GM18519 (cell line): ENCODE results near the gene KLHL29.
"Not testable (repeated sequence)": the region's sequence is repeated elsewhere in the genome, so short reads cannot be mapped to it uniquely, and the experiment has no call there.

Experiments used
- ATAC-seq: cut with Tn5 transposase; IDR thresholded peaks from one replicate; pipeline ENCODE4 v1.9.1; 2021; ENCODE audit warnings: mild to moderate bottlenecking, moderate library complexity; ENCODE audit not compliant: unreplicated experiment, low FRiP score

Gene KLHL29

DNA sequence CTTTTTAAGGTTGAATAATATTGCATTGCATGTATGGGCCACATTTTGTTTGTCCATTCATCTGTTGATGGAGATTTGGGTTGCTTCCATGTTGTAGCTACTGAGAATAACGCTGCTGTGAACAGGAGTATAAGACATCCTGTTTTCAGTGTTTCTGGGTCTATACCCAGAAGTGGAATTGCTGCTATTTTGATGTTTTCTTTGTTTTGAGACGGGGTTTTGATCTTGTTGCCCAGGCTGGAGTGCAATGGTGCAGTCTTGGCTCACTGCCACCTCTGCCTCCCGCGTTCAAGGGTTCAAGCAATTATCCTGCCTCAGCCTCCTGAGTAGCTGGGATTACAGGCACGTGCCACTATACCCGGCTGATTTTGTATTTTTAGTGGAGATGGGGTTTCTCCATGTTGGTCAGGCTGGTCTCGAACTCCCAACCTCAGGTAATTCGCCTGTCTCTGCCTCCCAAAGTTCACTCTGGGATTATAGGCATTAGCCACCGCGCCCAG lies 6.3 kb downstream of the KLHL29 start:
- not testable (repeated sequence) for ATAC-seq

DNA sequence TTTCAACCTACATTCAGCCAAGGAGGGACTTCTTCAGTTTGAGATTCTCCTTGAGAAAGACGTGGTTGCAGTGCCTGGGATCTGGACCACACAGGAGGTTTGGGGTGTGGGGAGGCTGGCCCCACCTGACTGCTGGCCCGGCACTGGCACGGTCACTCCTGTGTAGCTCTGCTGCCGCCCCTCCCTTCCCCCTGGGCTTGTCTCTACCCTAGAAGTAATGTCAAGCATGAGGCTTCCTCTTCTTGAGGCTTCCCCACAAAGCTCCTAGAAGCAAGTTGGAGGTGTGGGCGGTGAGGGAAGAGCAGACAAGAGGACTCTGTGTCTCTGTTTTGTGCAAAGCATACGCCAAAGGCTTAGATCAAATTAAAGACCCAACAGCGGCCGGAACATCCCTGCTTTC lies 8.7 kb downstream of the KLHL29 start:
- ATAC-seq = no peak

DNA sequence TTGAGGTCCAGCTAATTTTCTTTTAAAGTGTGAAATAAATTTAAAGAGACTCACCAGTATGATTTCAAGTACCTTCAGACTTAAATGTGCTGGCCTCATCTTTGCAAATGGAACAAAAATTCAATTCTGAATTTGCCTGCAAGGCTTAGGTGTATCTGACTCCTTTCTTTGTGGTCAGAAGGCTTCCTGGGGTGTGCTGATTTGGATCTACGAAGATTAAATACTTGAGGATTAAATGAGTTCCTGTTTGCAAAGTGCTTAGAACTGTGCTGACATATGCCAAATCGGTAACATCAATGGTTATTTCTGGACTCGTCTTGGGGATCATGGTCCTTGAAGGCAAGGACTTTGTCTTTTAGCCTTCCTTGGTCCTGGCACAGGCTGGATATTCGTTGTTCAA lies 9.7 kb downstream of the KLHL29 start:
- ATAC-seq = no peak

DNA sequence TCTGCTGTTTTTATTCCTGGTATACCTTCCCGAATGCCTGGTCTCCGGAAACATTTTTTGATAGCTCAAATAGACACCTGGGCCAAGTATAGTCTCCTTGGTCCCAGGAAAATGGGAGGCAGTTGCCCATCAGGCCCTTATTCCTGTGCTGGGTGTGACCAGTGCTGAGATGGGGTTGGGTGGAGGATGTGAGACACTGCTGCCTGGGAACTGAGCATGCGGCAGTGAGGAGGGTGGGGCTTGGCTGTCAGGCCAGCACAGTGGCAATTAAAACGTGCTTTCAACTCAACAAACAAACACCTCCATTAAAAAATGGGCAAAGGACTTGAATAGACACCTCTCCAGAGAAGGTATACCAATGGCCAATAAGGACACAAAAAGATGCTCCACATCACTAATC lies 12.5 kb downstream of the KLHL29 start:
- no peak for ATAC-seq

DNA sequence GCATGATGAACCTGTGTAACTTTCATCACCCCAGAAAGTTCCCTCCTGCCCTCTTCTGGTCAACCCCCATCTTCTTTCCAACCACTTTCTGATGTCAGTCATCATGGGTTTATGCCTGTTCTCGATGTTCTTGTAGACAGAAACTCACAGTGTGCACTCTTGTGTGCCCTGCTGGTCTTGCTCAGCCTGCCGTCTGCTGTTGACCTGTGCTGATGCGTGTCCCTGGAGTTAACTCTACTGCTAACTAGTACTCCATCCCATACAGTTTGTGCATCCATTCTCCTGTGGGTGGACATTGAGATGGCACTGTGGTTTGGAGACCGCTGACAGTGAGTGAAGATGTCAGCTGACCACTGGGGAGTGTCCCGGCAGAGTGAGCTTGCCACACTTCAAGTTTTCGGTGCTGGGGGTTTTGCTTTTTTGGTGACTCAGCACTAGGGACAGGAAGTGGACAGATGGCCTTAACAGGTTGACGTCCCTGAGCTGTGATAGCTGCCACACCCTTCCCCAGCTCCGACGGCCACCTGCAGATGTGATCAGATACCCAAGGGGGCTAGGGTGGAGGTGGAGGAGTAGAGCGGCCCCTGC lies 14.8 kb downstream of the KLHL29 start:
- peak; percentile 72 for ATAC-seq

DNA sequence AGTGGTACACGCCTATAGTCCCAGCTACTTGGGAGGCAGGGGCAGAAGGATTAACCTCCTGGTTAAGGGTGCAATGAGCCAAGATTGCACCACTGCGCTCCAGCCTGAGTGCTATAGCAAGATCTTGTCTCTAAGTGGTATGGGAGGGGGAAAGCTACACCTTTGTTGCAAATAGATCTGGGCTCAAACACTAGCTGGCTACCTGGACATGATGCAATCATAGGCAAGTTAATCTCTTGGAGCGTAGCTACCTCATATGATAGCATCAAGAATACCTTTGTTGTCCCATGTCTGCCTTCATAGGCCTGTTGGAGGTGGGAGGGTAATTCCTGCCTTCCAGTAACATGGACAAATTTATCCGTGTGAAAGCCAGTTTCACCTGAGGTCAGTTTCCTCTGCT lies 15.7 kb downstream of the KLHL29 start:
- no peak for ATAC-seq

DNA sequence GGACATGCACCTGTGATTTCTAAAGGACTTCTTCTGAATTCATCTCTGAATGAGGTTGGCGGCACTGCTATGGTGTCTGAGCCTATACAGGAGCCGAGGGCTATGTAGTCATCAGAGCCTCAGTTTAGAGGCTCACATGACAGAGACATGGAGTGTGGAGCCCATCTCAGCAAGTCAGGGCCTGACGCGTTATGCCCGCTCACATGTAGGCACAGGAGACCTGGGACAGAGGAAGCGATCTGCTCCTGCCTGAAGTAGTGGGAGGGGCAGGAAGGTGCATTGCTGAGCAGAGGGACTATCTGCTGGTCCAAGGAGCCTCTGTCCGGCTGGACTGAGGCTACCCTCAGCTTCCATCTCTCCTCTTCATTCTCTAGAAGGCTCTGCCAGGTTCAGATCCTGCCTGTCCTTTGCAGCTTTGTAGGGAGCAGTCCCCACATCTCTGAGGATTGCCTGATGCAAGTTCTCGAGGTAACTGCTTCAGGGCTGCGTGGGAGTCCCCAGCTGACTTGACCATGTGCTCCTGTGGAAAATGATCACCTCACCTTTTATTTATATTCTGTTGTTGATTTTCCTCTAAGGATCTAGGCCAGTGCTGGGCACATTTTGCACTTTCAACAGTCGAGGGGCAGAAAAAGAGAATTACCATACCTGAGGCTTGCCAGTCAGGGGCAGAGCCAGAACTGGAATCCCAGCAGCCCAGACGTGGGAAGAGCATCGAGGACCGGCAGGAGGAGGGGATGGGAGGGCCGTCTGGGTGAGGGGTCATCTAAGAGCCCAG lies 16.6 kb downstream of the KLHL29 start:
- no peak for ATAC-seq

DNA sequence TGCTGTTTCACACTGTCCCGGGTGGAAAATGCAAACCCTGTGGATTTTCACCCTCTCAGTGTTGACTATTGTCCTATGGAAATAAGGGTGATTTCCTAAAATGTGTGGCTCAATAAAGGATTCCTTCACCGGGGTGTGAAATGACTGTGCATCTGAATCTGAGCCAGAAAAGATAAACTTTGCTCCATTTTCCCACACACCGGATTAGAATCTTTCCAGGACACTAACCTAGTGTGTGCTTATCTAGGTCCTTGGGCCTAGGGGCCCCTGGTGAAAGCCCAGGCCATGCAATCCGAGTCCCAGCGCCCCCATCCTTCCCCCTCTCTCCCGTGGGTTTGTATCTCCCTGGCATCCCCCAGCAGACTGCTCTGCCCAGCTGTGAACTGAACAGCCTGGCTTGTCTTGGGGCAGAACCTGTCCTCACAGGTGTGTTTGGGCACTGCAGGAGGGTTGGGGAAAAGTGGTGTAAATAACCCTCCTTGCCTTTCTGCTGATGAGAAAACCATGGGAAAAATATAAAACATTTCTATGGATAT lies 17.3 kb downstream of the KLHL29 start:
- no peak for ATAC-seq

DNA sequence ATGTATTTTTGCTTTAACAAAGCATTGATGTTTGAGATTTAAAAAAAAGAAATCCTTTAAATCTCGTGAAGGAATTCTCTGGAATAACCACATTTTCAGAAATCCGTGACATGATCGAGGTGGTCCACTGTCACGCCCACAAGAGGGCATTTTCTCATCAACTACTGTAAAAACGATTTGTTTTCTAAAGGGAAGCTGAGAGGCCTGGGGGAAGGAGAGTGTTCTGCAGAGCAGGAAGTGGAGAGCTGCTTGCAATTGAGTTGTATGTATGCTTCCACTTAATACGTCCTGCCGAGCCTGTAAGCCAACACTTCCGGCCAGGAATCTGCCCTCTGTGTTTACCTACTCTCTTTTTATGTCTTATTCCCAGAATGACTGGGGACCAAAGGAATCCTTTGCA lies 19.4 kb downstream of the KLHL29 start:
- peak; percentile 69 for ATAC-seq

DNA sequence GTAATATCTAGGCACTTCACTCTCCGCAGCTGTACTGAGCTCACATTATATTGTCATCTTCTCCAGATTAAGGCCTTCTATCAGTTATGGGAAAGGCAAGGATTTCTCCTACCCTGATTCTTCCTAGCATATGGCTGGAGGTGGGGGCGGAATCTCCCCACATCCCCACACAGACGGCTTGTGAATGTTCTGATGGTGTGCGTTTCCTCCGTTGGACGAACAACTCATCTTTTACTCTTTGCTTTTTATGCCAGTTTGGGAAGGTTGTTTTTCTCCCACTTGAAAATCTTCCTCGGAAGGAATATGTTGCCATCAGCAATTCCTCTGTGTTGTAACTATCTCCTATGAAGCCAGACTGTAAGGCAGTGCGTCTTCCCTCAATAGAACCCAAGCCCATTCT lies 24.3 kb downstream of the KLHL29 start:
- ATAC-seq = no peak

DNA sequence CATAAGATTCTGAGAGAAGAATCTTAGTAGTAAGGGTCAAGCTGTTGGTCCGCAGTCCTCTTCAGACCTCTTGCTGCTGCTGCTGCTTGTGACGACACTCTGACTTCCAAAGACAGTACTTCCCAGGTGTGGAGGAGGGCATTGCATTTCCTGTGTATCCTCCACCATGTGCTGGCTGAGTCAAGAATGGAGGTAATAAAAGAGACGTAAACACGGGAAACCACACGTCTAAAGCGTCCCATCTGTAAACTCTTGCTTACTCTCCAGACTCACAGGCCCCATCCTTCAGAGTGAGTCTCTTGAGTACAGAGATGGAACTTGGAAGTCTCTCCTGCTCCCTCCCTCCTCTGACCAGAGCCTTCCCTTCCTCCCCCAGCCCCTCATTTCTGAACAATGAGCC lies 25.6 kb downstream of the KLHL29 start:
- ATAC-seq = no peak

DNA sequence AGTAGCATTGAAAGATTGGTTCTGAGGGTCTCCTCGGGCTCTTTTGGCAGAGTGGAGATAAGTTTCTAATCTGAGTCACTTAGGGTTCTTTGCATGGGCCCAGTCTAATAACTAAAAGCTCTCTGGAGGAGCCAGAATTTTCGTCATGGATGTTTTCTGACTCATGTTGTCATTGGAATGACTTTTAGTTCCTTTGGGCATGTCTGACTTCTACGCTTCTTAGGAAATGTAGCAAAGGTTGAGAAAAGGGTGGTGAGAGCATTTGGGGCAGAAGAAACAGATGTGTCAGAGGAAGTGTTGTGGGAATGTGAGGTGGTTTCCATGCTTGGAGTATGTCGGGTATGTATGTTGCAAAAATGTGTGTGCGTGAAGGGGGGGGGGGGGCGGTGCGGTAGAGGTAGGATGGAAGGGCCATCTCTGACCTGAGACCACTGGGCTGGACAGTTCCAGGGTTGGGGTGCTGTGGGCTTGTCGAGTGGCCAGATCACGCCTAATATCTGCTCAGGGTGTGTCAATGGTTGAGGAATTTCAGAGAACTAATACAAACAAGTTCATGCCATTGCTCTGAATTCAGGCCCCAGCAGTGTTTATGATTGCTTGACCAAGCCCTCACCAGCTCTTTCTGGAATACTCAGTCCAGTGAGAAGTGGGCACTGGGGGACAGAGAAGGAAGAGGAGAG lies 26.9 kb downstream of the KLHL29 start:
- ATAC-seq = no peak

DNA sequence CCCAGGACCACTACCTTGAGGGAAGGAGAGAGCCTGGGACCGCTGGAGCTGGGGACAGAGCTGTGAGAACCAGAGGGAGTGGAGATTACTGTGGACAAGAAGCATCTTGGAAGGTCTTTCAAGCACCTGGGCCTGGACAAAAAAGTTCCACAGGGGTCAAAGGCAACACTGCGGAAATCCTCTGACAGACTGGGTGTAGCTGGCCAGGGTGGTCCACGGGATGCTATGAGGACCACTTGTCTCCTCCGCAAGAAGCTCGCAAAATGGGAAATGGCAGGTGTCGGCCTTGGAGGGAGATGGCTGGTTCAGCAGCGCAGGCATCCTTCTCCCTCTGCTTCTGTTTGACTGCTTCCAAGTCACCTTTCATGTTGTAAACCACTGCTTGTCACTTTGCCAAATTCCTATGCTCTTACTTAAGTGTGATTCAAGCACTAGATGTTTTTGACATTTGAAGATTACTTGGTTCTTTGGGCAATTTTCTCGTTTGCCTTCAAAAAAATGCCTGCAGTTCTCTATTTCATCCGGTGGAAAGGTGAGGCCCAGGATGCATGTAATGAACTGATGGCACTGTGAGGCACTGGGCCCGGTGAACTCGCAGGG lies 27.7 kb downstream of the KLHL29 start:
- ATAC-seq = no peak

DNA sequence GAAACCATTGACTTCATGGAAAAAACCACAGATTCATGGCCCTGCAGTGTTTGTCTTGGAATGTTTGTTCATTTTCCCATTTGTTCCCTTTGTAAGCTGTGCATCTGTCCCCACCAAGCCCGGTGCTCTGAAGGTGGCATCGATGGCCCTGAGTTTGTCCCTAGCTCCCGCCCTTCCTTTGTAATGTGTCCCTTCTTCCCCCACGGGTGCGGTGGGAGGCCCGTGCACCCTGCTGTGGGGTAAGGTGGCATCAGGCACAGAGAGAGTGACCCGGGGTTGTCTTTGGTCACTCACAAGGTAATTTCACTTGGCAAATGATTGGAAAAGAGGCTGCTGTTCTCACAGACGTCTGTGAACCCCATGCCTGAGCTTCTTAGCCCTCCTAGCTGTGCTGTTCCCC lies 28.7 kb downstream of the KLHL29 start:
- ATAC-seq = no peak

DNA sequence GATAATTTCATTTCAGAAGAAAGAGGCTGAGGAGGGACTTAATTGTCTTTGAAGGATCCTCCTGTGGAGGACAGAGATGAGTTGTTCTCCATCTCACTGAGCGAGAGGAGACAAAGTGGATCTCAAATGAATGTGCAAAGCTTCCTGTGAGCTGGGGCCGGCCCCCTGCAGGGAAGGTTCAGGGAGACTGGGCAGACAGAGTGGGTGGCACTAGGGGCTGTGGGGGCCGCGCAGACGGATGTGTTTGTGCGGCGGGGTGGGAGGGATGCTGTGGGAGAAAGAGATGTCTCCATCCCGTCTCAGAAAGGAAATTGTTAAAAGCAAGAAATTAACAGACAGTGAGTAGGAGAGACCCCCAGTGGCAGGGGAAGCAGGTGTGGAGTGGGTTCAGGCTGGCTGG lies 29.1 kb downstream of the KLHL29 start:
- no peak for ATAC-seq

DNA sequence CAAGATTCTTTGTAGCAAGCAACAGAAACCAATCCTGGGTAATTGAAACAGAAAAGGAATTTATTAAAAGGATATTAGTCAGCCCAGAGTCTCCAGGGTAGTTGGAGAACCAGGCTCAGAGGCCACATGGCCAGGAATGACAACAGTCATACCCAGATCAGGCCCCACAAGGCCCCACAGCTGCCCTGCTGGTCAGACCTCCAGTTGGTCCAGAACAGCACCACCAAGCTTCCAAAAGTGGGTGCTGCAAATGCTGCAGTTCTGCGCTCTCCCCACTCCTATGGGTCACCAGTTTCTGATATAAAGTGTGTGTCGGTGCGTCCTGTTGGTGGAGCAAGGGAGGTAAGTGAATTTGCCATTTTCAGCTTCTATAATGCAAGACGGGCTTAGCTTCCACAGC lies 29.9 kb downstream of the KLHL29 start:
- ATAC-seq = no peak

DNA sequence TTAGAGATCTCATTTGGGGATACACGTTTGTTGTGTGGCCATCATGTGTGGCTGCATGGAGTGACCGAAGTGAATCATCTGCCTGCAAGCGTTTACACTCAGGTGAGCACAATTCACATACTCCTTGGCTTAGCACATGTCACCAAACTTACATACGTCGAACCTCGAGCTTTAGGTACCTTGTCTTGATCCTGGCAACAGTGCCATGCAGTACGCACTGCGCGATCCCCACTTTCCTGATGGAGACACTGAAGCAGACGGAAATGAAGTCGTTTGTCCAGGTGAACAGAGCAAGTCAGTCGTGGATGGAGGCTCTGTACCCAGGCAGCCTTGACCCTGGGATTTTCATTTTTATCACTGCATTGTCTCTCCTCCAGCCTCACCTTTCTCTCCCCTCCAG lies 32.3 kb downstream of the KLHL29 start:
- no peak for ATAC-seq

DNA sequence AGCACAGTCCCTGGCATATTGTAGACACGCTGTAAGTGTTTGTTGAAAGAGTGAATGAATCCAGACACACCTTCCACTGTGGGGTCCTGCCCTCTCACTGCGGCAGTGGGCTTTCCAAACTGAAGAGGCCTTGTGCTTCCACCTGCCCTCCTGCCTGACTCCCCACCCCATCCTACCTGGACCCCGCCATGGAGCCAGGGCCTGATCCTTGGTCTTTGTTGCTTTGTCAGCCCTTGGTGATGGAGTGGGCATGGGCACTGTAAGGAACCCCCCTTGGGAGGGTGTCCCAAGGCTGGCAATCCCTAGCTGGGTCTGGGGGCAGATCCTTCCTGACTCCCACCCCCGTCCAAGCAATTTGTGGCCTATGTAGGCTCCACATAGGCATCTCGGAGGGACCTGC lies 33.1 kb downstream of the KLHL29 start:
- no peak for ATAC-seq

DNA sequence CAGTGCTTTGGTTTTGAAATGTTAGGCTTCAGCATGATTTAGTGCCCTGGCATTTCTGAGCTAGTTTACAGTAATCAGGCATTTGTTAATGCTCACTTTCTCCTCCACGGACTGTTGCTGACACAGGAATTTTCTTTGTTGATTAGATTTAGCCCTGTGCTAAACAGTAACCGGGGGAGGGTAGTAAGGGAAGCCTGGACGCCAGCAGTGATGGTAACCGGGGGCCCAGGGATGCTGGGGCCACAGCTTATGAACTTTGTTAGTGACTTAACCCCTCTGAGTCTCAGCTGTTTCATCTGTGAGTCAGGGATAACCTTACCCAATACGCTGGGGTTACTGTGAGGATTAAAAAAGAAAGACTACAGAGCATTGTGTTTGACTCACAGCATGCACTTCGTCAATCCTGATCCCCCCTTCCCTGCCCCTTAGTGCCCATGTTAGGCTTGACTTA lies 33.5 kb downstream of the KLHL29 start:
- no peak for ATAC-seq

DNA sequence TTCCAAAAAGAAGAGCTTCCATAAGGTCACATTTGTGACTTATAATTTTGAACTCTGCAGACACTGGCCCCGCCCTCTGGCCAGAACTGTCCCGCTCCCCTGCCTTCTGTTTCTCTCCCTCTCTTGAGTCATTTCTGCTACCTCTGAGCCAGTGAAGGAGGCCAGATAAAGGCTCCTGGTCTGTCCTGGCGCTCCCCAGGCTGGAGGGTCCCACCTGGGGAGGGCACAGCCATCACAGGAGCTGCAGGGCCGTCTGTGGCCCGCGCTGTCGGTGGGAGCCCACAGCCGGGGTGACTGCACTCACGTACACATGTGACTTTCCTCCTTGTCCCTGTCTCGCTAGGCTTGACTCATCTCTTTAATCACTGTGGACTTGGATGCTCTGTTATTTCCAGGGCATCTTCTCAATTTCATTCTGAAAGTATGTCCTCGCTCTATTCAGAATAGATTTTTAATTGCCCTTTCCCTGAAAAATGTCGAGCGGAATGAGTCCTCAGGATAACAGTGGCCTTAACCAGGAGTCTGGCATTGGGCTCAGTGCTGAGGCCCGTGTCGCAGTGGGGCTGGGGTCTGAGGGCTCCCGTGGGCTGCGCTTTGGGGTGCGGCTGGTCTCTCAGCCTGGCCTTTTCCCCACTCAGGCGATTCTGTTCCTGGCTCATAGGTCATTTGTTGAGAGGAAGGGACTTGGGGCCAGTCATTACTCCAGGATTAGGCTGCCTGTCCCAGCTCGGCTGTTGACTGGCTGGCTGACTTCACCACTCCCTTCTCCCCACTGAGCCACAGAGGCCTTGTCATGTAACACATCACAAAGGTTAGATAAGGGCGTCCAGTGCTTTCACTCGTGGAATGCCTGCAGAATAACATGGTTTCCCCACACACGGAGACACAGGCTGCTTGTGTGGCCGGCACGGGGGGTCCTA lies 34.5 kb downstream of the KLHL29 start:
- no peak for ATAC-seq
